ENCODE data around the gene AGRN. TPM values are rescaled to one million over a fixed set of nuclear protein-coding genes. Genes with fewer than 3 reads are reported as not detected.

AGRN gene
- total RNA-seq, 1 donor = 30.0 TPM

GRCh38 chr1:1079408-1080121, 59.6 kb downstream of the AGRN start:
- H3K27ac ChIP-seq (ENCODE audit: low read depth, low read length) = no peak overlapping the region
- peaks cover 10% of the 10 kb centered on the region for H3K4me1 ChIP-seq (ENCODE audit: insufficient read depth, low read length)
- peak overlapping the region; percentile 35 for H2AFZ ChIP-seq (ENCODE audit: low read length)

GRCh38 chr1:1080122-1080757, 60.3 kb downstream of the AGRN start:
- peak; percentile 98 for DNase-seq (ENCODE audit: insufficient read length, low spot score, missing footprints)
- H3K4me2 ChIP-seq (ENCODE audit: insufficient read depth, low read length) = peak overlapping the region; percentile 76
- TF ChIP-seq CTCF (IDR thresholded peaks at IDR 0.05; ENCODE audit: extremely low read depth, low read depth, low read length) = no peak
- H3K79me2 ChIP-seq (ENCODE audit: insufficient read depth, low read length) = no peaks in the 10 kb centered on the region
- no peaks in the 10 kb centered on the region for H3K36me3 ChIP-seq (ENCODE audit: insufficient read depth, low read length)
- H3K27ac ChIP-seq (ENCODE audit: low read depth, low read length) = no peak overlapping the region
- peaks cover 10% of the 10 kb centered on the region for H3K4me1 ChIP-seq (ENCODE audit: insufficient read depth, low read length)
- H3K27me3 ChIP-seq (ENCODE audit: insufficient read depth, low read length) = no peaks in the 10 kb centered on the region
- peak overlapping the region; percentile 48 for H3K4me3 ChIP-seq (ENCODE audit: insufficient read depth, low read length)
- no peaks in the 10 kb centered on the region for H4K20me1 ChIP-seq (ENCODE audit: insufficient read depth, low read length)
- H3K9me3 ChIP-seq (ENCODE audit: low read depth, low read length) = no peaks in the 10 kb centered on the region
- H2AFZ ChIP-seq (ENCODE audit: low read length) = no peak overlapping the region

More at GRCh38 chr1:1079408-1080121, 59.6 kb downstream of the AGRN start:
- Histone ChIP-seq H3K4me3 (ENCODE audit: insufficient read depth, low read length) (peak overlapping the region; percentile 48), H4K20me1 (ENCODE audit: insufficient read depth, low read length) (no peaks in the 10 kb centered on the region), H3K36me3 (ENCODE audit: insufficient read depth, low read length) (no peaks in the 10 kb centered on the region), H3K27me3 (ENCODE audit: insufficient read depth, low read length) (no peaks in the 10 kb centered on the region), H3K9me3 (ENCODE audit: low read depth, low read length) (no peaks in the 10 kb centered on the region), H3K79me2 (ENCODE audit: insufficient read depth, low read length) (no peaks in the 10 kb centered on the region), H3K4me2 (ENCODE audit: insufficient read depth, low read length) (peak overlapping the region; percentile 76)
- TF ChIP-seq CTCF (IDR thresholded peaks at IDR 0.05; ENCODE audit: extremely low read depth, low read depth, low read length) = no peak
- DNase-seq (ENCODE audit: insufficient read length, low spot score, missing footprints) = peak; percentile 98

GRCh38 chr1:1080951-1081310, 61.0 kb downstream of the AGRN start:
- Histone ChIP-seq H3K4me3 (ENCODE audit: insufficient read depth, low read length) (no peak overlapping the region), H3K27ac (ENCODE audit: low read depth, low read length) (no peak overlapping the region), H3K27me3 (ENCODE audit: insufficient read depth, low read length) (no peaks in the 10 kb centered on the region), H3K4me2 (ENCODE audit: insufficient read depth, low read length) (no peak overlapping the region), H3K79me2 (ENCODE audit: insufficient read depth, low read length) (no peaks in the 10 kb centered on the region), H3K4me1 (ENCODE audit: insufficient read depth, low read length) (peaks cover 10% of the 10 kb centered on the region), H3K36me3 (ENCODE audit: insufficient read depth, low read length) (no peaks in the 10 kb centered on the region), H2AFZ (ENCODE audit: low read length) (no peak overlapping the region), H3K9me3 (ENCODE audit: low read depth, low read length) (no peaks in the 10 kb centered on the region), H4K20me1 (ENCODE audit: insufficient read depth, low read length) (no peaks in the 10 kb centered on the region)
- no peak for TF ChIP-seq CTCF (IDR thresholded peaks at IDR 0.05; ENCODE audit: extremely low read depth, low read depth, low read length)
- DNase-seq (ENCODE audit: insufficient read length, low spot score, missing footprints) = peak; percentile 74

All from osteoblast (primary cell).